ENCODE measurements around the gene ADAM15. TPM values are rescaled to one million over a fixed set of nuclear protein-coding genes. Genes with fewer than 3 reads are reported as not detected.

The ADAM15 gene
- total RNA-seq, 2 donors from 2014 or later: 40.8 to 42.1 TPM

- H3K4me1 Mint-ChIP-seq (ENCODE audit: low read depth): peaks cover 20% of the 10 kb centered on the region
- ATAC-seq (replicated peaks in 1 of 2) (no peak), DNase-seq (no peak)
- no peaks in the 10 kb centered on the region for H3K36me3 Mint-ChIP-seq (ENCODE audit: insufficient read depth in 2 of 2)
- no peak overlapping the region for H3K4me3 Mint-ChIP-seq
- H3K27ac Mint-ChIP-seq: no peak overlapping the region
- no peaks in the 10 kb centered on the region for H3K27me3 Mint-ChIP-seq (ENCODE audit: low read depth)
- no peaks in the 10 kb centered on the region for H3K9me3 Mint-ChIP-seq
These were observed 6.0 kb downstream of the ADAM15 start for GRCh38 chr1:155057104-155057503.

- Mint-ChIP-seq H3K4me3 (no peak overlapping the region), H3K9me3 (no peaks in the 10 kb centered on the region)
- no peak for ATAC-seq (replicated peaks in 1 of 2)
These were observed 6.7 kb downstream of the ADAM15 start for GRCh38 chr1:155057788-155058211.

GRCh38 chr1:155060736-155061135 is 9.6 kb downstream of the ADAM15 start:
- Mint-ChIP-seq H3K36me3 (ENCODE audit: insufficient read depth in 2 of 2) (peaks cover 0 to 2% of the 10 kb centered on the region in 2 donors), H3K4me1 (ENCODE audit: low read depth) (peaks cover 32% of the 10 kb centered on the region), H3K9me3 (no peaks in the 10 kb centered on the region), H3K27ac (no peak overlapping the region), H3K4me3 (no peak overlapping the region), H3K27me3 (ENCODE audit: low read depth) (no peaks in the 10 kb centered on the region)
- ATAC-seq (replicated peaks in 1 of 2): no peak
- no peak for DNase-seq

More at GRCh38 chr1:155057788-155058211, 6.7 kb downstream of the ADAM15 start:
- Mint-ChIP-seq H3K27ac (no peak overlapping the region), H3K4me1 (ENCODE audit: low read depth) (peaks cover 20% of the 10 kb centered on the region), H3K27me3 (ENCODE audit: low read depth) (no peaks in the 10 kb centered on the region), H3K36me3 (ENCODE audit: insufficient read depth in 2 of 2) (no peaks in the 10 kb centered on the region)
- no peak for DNase-seq

- H3K9me3 Mint-ChIP-seq: no peaks in the 10 kb centered on the region
- no peak overlapping the region for H3K27ac Mint-ChIP-seq
- DNase-seq (peak; percentile 95 to 97), ATAC-seq (replicated peaks in 1 of 2) (peak; percentile 62 to 66)
- H3K4me3 Mint-ChIP-seq: no peak overlapping the region
- no peaks in the 10 kb centered on the region for H3K27me3 Mint-ChIP-seq (ENCODE audit: low read depth)
- H3K36me3 Mint-ChIP-seq (ENCODE audit: insufficient read depth in 2 of 2): peaks cover 0 to 2% of the 10 kb centered on the region in 2 donors
- peaks cover 37% of the 10 kb centered on the region for H3K4me1 Mint-ChIP-seq (ENCODE audit: low read depth)
These were observed 10.4 kb downstream of the ADAM15 start for GRCh38 chr1:155061381-155062150.

GRCh38 chr1:155062151-155062686 is 11.1 kb downstream of the ADAM15 start:
- H3K4me3 Mint-ChIP-seq: peak overlapping the region; percentile 40 to 87

GRCh38 chr1:155062702-155063411 is 11.7 kb downstream of the ADAM15 start:
- Mint-ChIP-seq H3K9me3 (no peaks in the 10 kb centered on the region), H3K4me3 (peak overlapping the region; percentile 85 to 87), H3K4me1 (ENCODE audit: low read depth) (peaks cover 37% of the 10 kb centered on the region), H3K36me3 (ENCODE audit: insufficient read depth in 2 of 2) (peaks cover 0 to 2% of the 10 kb centered on the region in 2 donors), H3K27ac (no peak overlapping the region), H3K27me3 (ENCODE audit: low read depth) (no peaks in the 10 kb centered on the region)
- peak; percentile 86 to 87 for DNase-seq
- peak; percentile 52 to 56 for ATAC-seq (replicated peaks in 1 of 2)

More at GRCh38 chr1:155062151-155062686, 11.1 kb downstream of the ADAM15 start:
- Mint-ChIP-seq H3K9me3 (no peaks in the 10 kb centered on the region), H3K27me3 (ENCODE audit: low read depth) (no peaks in the 10 kb centered on the region), H3K27ac (no peak overlapping the region), H3K36me3 (ENCODE audit: insufficient read depth in 2 of 2) (peaks cover 0 to 2% of the 10 kb centered on the region in 2 donors), H3K4me1 (ENCODE audit: low read depth) (peaks cover 37% of the 10 kb centered on the region)
- DNase-seq (no peak), ATAC-seq (replicated peaks in 1 of 2) (peak in 1 of 2 donors; percentile 5)

GRCh38 chr1:155063550-155064110 is 12.5 kb downstream of the ADAM15 start, which contains the start of gene EFNA4:
Gene EFNA4 (plus strand): TSS chr1:155063740. CDS start chr1:155063824, 84 bp downstream.
- peak; percentile 83 to 85 for ATAC-seq (replicated peaks in 1 of 2)
- no peaks in the 10 kb centered on the region for H3K9me3 Mint-ChIP-seq
- peak within 1 kb of the TSS; percentile 85 to 87 for H3K4me3 Mint-ChIP-seq
- H3K27ac Mint-ChIP-seq: peak within 1 kb of the TSS; percentile 2
- peaks cover 37% of the 10 kb centered on the region for H3K4me1 Mint-ChIP-seq (ENCODE audit: low read depth)
- peaks cover 0 to 2% of the 10 kb centered on the region in 2 donors for H3K36me3 Mint-ChIP-seq (ENCODE audit: insufficient read depth in 2 of 2)
- DNase-seq: peak; percentile 82 to 90
- no peaks in the 10 kb centered on the region for H3K27me3 Mint-ChIP-seq (ENCODE audit: low read depth)

GRCh38 chr1:155064111-155064831 is 13.2 kb downstream of the ADAM15 start:
- Mint-ChIP-seq H3K27me3 (ENCODE audit: low read depth) (no peaks in the 10 kb centered on the region), H3K27ac (peak overlapping the region; percentile 2), H3K4me1 (ENCODE audit: low read depth) (peaks cover 37% of the 10 kb centered on the region), H3K4me3 (peak overlapping the region; percentile 80 to 87), H3K9me3 (no peaks in the 10 kb centered on the region), H3K36me3 (ENCODE audit: insufficient read depth in 2 of 2) (peaks cover 1 to 2% of the 10 kb centered on the region in 2 donors)
- peak; percentile 29 to 48 for DNase-seq
- peak; percentile 25 to 31 for ATAC-seq (replicated peaks in 1 of 2)

- ATAC-seq (replicated peaks in 1 of 2): no peak
- peak overlapping the region; percentile 80 to 87 for H3K4me3 Mint-ChIP-seq
- H3K36me3 Mint-ChIP-seq (ENCODE audit: insufficient read depth in 2 of 2): peaks cover 1 to 2% of the 10 kb centered on the region in 2 donors
- H3K27me3 Mint-ChIP-seq (ENCODE audit: low read depth): no peaks in the 10 kb centered on the region
- peaks cover 37% of the 10 kb centered on the region for H3K4me1 Mint-ChIP-seq (ENCODE audit: low read depth)
- DNase-seq: no peak
- H3K9me3 Mint-ChIP-seq: no peaks in the 10 kb centered on the region
- peak overlapping the region; percentile 2 for H3K27ac Mint-ChIP-seq
These were observed 13.8 kb downstream of the ADAM15 start for GRCh38 chr1:155064832-155065429.

GRCh38 chr1:155066777-155067176 is 15.7 kb downstream of the ADAM15 start:
- Mint-ChIP-seq H3K4me3 (no peak overlapping the region), H3K4me1 (ENCODE audit: low read depth) (peaks cover 32% of the 10 kb centered on the region), H3K36me3 (ENCODE audit: insufficient read depth in 2 of 2) (peaks cover 1 to 2% of the 10 kb centered on the region in 2 donors), H3K9me3 (no peaks in the 10 kb centered on the region), H3K27me3 (ENCODE audit: low read depth) (no peaks in the 10 kb centered on the region), H3K27ac (no peak overlapping the region)
- DNase-seq: no peak
- no peak for ATAC-seq (replicated peaks in 1 of 2)

GRCh38 chr1:155068599-155068998 is 17.5 kb downstream of the ADAM15 start:
- peaks cover 24% of the 10 kb centered on the region for H3K4me1 Mint-ChIP-seq (ENCODE audit: low read depth)
- DNase-seq: no peak
- H3K27ac Mint-ChIP-seq: no peak overlapping the region
- no peaks in the 10 kb centered on the region for H3K27me3 Mint-ChIP-seq (ENCODE audit: low read depth)
- no peak overlapping the region for H3K4me3 Mint-ChIP-seq
- no peaks in the 10 kb centered on the region for H3K9me3 Mint-ChIP-seq
- ATAC-seq (replicated peaks in 1 of 2): no peak
- H3K36me3 Mint-ChIP-seq (ENCODE audit: insufficient read depth in 2 of 2): peaks cover 1 to 2% of the 10 kb centered on the region in 2 donors

- no peak for ATAC-seq (replicated peaks in 1 of 2)
These were observed 18.5 kb downstream of the ADAM15 start for GRCh38 chr1:155069551-155070157.

More at GRCh38 chr1:155069551-155070157, 18.5 kb downstream of the ADAM15 start:
- Mint-ChIP-seq H3K36me3 (ENCODE audit: insufficient read depth in 2 of 2) (peaks cover 0 to 1% of the 10 kb centered on the region in 2 donors), H3K4me1 (ENCODE audit: low read depth) (peaks cover 23% of the 10 kb centered on the region), H3K27ac (no peak overlapping the region), H3K9me3 (no peaks in the 10 kb centered on the region), H3K4me3 (no peak overlapping the region), H3K27me3 (ENCODE audit: low read depth) (no peaks in the 10 kb centered on the region)
- no peak for DNase-seq
